Adrenal gland (tissue), 5 donors: Measurements from ENCODE around the gene CEP126.

ENCODE experiments used
- CTCF ChIP-seq, 6 experiments: fragments of 450-650 bp in 4 of 6; fragments of 200-600 bp in 2 of 6; sonication (generic) in 1 of 6; IDR thresholded peaks; 1 replicate in 5 of 6; 2 replicates in 1 of 6; pipeline versions ENCODE4 v1.5.1 to v1.8.0; 2016 to 2021; ENCODE audit warnings: antibody characterized with exemption in 6 of 6, mild to moderate bottlenecking in 2 of 6, moderate library complexity in 1 of 6
- POLR2A ChIP-seq, 2 donors: fragments of 450-650 bp; IDR thresholded peaks; one replicate each; pipeline ENCODE4 v1.6.1; 2017; ENCODE audit warnings: antibody characterized with exemption in 2 of 2, mild to moderate bottlenecking in 2 of 2, moderate library complexity in 1 of 2
- donor health status: DM: no; HTN: no; CAD: no.

GRCh38 chr11:101889767-101890166, 25.0 kb upstream of the CEP126 start:
- TF ChIP-seq CTCF (IDR thresholded peaks at IDR 0.05) = no peak
- no peak for TF ChIP-seq POLR2A (IDR thresholded peaks at IDR 0.05)
